ENCODE measurements around the gene MYLK. TPM values are rescaled to one million over a fixed set of nuclear protein-coding genes. Genes with fewer than 3 reads are reported as not detected.

The MYLK gene
- total and polyA plus RNA-seq, 5 donors from 2014 or later: 0.07 to 2.9 (median 0.20) TPM; not detected in 1

DNA sequence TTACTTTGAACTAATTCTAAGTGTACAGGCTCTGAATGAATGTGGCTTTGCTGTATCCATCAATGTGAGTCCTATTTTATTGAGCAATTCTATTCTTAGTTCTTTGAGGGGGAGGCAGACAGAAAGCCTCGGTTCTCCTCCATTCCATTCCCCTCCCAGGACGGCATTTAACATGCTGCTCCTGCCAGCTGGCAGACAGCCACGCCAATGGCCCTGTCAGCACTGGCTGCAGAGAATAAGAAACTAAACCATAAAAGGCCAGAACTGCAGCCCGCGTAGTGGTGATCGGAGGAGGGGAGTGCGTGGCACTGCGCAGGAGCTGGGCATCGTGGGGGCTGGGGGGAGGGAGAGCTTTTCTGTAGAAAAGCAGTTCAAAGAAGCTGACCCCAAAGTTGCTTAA lies 223.2 kb downstream of the MYLK start:
- Histone ChIP-seq H3K27ac (ENCODE audit: insufficient read depth, low read length, poor library complexity, severe bottlenecking) (no peak overlapping the region), H3K4me3 (ENCODE audit: low read depth, low read length) (no peak overlapping the region), H3K4me1 (ENCODE audit: control insufficient read depth, insufficient read depth, low read length, poor library complexity, severe bottlenecking) (no peaks in the 10 kb centered on the region), H3K9me3 (ENCODE audit: control insufficient read depth in 2 of 2, low read length in 2 of 2) (peaks cover 0 to 7% of the 10 kb centered on the region in 2 experiments), H3K27me3 (ENCODE audit: control insufficient read depth, insufficient read depth, low read length) (peaks cover 3% of the 10 kb centered on the region), H3K36me3 (ENCODE audit: control insufficient read depth, insufficient read depth, low read length) (no peaks in the 10 kb centered on the region)
- peaks cover 0 to 8% (median 2%) of the 10 kb centered on the region in 7 donors for H3K9me3 Mint-ChIP-seq
- DNase-seq (no peak), ATAC-seq (ENCODE audit: low read depth in 2 of 2) (no peak)
- H3K27ac Mint-ChIP-seq: no peak overlapping the region
- H3K4me3 Mint-ChIP-seq: no peak overlapping the region
- no peaks in the 10 kb centered on the region for H3K4me1 Mint-ChIP-seq
- H3K36me3 Mint-ChIP-seq: peaks cover 3% of the 10 kb centered on the region
- peaks cover 14% of the 10 kb centered on the region for H3K27me3 Mint-ChIP-seq

DNA sequence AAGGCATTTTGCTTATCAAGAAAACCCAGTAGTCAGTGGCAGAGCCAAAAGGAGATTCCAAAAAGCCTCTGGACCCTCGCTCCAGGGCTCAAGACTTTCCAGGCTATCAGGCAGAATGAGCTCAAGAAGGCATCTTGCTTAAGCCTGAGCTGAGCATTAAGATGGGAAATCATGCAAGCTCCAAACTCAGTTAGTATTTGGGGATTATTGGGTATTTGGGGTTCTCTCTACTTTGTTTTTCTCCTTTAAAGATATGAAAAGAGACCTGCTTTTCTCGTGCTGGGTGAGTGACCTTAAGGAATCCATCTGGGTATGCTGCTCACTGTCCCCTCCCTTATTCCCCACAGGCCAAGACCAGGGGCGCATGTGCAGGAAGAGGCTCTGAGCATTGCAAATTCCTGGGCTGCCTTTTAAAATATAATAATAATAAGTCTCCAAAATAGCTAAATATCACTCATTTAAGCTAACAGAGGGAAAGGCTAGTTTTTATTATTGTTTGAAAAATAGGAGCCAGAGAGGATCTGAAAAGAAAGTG lies 223.9 kb downstream of the MYLK start:
- H3K9me3 Mint-ChIP-seq: peaks cover 0 to 8% (median 1%) of the 10 kb centered on the region in 7 donors
- H3K36me3 Mint-ChIP-seq: peaks cover 3% of the 10 kb centered on the region
- H3K4me3 ChIP-seq (ENCODE audit: low read depth, low read length): no peak overlapping the region
- peaks cover 14% of the 10 kb centered on the region for H3K27me3 Mint-ChIP-seq
- no peak for ATAC-seq (ENCODE audit: low read depth in 2 of 2)
- H3K4me1 Mint-ChIP-seq: no peaks in the 10 kb centered on the region
- no peak overlapping the region for H3K27ac Mint-ChIP-seq
- no peak for DNase-seq
- H3K4me3 Mint-ChIP-seq: no peak overlapping the region
- H3K9me3 ChIP-seq (ENCODE audit: control insufficient read depth in 2 of 2, low read length in 2 of 2): peaks cover 0 to 7% of the 10 kb centered on the region in 2 experiments
- H3K36me3 ChIP-seq (ENCODE audit: control insufficient read depth, insufficient read depth, low read length): no peaks in the 10 kb centered on the region
- no peaks in the 10 kb centered on the region for H3K4me1 ChIP-seq (ENCODE audit: control insufficient read depth, insufficient read depth, low read length, poor library complexity, severe bottlenecking)
- H3K27ac ChIP-seq (ENCODE audit: insufficient read depth, low read length, poor library complexity, severe bottlenecking): no peak overlapping the region
- peaks cover 3% of the 10 kb centered on the region for H3K27me3 ChIP-seq (ENCODE audit: control insufficient read depth, insufficient read depth, low read length)

DNA sequence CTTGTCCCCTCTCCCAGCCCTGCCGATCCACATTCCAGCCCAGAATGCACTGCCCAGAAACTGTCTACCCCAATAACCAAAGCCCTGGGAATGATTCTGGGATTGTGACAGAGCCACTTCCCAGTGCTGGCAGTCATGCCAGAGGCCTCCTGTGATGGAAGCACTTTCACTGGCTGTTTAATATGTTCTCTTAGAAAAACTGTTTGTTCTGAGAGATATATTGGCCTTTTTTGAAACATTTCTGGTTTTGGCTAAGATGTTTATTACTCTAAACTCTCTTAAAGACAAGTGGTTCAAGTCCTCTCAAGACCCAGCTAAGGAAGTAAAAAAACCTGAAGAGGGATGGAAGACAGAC lies 225.3 kb downstream of the MYLK start:
- no peaks in the 10 kb centered on the region for H3K4me1 Mint-ChIP-seq
- no peak for ATAC-seq (ENCODE audit: low read depth in 2 of 2)

DNA sequence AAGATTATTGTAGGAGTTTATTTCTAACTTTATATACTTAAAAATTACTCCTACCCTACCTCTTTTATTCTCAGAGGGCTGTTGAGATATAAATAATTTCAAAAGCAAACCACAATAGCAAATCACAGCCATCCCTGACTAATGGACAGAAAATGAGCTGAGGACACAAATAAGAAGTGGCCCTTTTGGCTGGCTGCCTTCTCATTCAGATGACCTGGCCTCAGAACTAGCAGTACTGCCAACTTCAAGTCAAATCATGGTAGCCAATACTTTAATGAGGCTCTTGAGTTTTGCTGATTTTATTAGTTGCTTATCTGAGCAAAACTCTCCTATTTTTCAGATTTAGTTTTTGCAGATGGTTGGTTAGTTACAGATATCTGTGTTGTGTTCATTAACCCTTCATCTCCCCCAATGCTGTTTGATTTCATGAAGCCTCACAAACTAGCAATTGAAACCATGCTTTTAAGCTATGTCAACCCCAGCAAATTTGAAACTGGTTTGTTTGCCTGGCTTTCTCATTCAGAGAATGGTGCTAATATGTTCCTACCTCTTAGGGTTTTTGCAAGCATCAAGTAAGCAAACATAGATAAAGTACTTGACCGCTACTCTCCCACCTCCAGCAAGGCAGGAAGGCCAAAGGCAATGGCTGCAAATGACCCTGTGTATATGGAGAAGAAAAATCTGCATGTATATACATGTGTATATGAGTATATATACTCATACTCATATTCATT lies 225.8 kb downstream of the MYLK start:
- Mint-ChIP-seq H3K9me3 (peaks cover 0 to 8% (median 1%) of the 10 kb centered on the region in 7 donors), H3K4me3 (no peak overlapping the region), H3K36me3 (peaks cover 3% of the 10 kb centered on the region), H3K27ac (no peak overlapping the region), H3K27me3 (peaks cover 10% of the 10 kb centered on the region), H3K4me1 (no peaks in the 10 kb centered on the region)
- DNase-seq (no peak), ATAC-seq (ENCODE audit: low read depth in 2 of 2) (no peak)
- Histone ChIP-seq H3K27me3 (ENCODE audit: control insufficient read depth, insufficient read depth, low read length) (peaks cover 3% of the 10 kb centered on the region), H3K27ac (ENCODE audit: insufficient read depth, low read length, poor library complexity, severe bottlenecking) (no peak overlapping the region), H3K4me1 (ENCODE audit: control insufficient read depth, insufficient read depth, low read length, poor library complexity, severe bottlenecking) (no peaks in the 10 kb centered on the region), H3K9me3 (ENCODE audit: control insufficient read depth in 2 of 2, low read length in 2 of 2) (peaks cover 0 to 7% of the 10 kb centered on the region in 2 experiments), H3K36me3 (ENCODE audit: control insufficient read depth, insufficient read depth, low read length) (no peaks in the 10 kb centered on the region), H3K4me3 (ENCODE audit: low read depth, low read length) (no peak overlapping the region)

More for the DNA sequence above, 225.3 kb downstream of the MYLK start:
- H3K27ac Mint-ChIP-seq: no peak overlapping the region
- Histone ChIP-seq H3K27ac (ENCODE audit: insufficient read depth, low read length, poor library complexity, severe bottlenecking) (no peak overlapping the region), H3K27me3 (ENCODE audit: control insufficient read depth, insufficient read depth, low read length) (peaks cover 3% of the 10 kb centered on the region), H3K36me3 (ENCODE audit: control insufficient read depth, insufficient read depth, low read length) (no peaks in the 10 kb centered on the region), H3K4me1 (ENCODE audit: control insufficient read depth, insufficient read depth, low read length, poor library complexity, severe bottlenecking) (no peaks in the 10 kb centered on the region), H3K4me3 (ENCODE audit: low read depth, low read length) (no peak overlapping the region), H3K9me3 (ENCODE audit: control insufficient read depth in 2 of 2, low read length in 2 of 2) (peaks cover 0 to 7% of the 10 kb centered on the region in 2 experiments)
- peaks cover 0 to 8% (median 1%) of the 10 kb centered on the region in 7 donors for H3K9me3 Mint-ChIP-seq
- H3K4me3 Mint-ChIP-seq: no peak overlapping the region
- H3K36me3 Mint-ChIP-seq: peaks cover 3% of the 10 kb centered on the region
- H3K27me3 Mint-ChIP-seq: peaks cover 14% of the 10 kb centered on the region
- DNase-seq: no peak

DNA sequence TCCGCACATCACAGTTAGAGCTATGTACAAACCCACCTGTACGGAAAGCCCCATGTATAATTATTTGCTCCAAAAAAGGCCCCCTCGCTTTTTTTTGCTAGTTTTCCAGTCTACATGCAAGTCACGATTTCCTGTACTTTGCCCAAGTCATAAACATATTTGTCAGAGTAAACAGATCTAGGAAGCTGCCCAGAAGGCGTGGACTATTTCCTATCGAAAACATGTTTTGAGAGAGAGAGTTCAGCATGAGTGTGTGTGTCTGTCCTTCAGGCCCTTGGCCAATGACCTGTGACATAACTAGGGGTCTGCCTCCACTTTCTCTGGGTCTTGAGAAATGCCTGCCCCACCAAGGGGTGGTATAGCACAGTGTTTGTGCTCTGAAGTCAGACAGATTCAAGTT lies 226.6 kb downstream of the MYLK start:
- Histone ChIP-seq H3K27ac (ENCODE audit: insufficient read depth, low read length, poor library complexity, severe bottlenecking) (no peak overlapping the region), H3K27me3 (ENCODE audit: control insufficient read depth, insufficient read depth, low read length) (peaks cover 3% of the 10 kb centered on the region), H3K4me3 (ENCODE audit: low read depth, low read length) (no peak overlapping the region), H3K36me3 (ENCODE audit: control insufficient read depth, insufficient read depth, low read length) (no peaks in the 10 kb centered on the region), H3K4me1 (ENCODE audit: control insufficient read depth, insufficient read depth, low read length, poor library complexity, severe bottlenecking) (no peaks in the 10 kb centered on the region), H3K9me3 (ENCODE audit: control insufficient read depth in 2 of 2, low read length in 2 of 2) (peaks cover 0 to 7% of the 10 kb centered on the region in 2 experiments)
- Mint-ChIP-seq H3K27ac (no peak overlapping the region), H3K36me3 (peaks cover 3% of the 10 kb centered on the region), H3K4me3 (no peak overlapping the region), H3K27me3 (peaks cover 10% of the 10 kb centered on the region), H3K9me3 (peaks cover 0 to 8% (median 1%) of the 10 kb centered on the region in 7 donors), H3K4me1 (no peaks in the 10 kb centered on the region)
- no peak for DNase-seq
- no peak for ATAC-seq (ENCODE audit: low read depth in 2 of 2)

DNA sequence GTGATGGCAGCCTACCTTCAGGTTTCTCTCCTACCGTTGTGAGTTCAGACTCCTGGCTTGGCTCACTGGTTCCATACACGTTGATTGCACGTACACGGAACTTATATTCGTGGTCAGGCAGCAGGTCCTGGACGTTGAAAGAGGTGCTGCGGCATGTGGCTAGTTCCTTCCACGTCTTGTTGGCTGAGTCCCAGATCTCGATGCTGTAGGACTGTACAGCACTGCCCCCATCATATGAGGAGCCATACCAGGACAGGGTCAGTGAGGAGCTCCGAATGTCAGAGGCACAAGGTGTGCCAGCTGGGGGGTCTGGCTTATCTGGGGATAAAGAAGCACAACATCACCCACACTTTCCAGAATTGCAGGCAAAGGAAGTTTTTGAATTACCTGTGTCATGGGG lies 227.0 kb downstream of the MYLK start:
- Histone ChIP-seq H3K4me3 (ENCODE audit: low read depth, low read length) (no peak overlapping the region), H3K4me1 (ENCODE audit: control insufficient read depth, insufficient read depth, low read length, poor library complexity, severe bottlenecking) (no peaks in the 10 kb centered on the region), H3K27me3 (ENCODE audit: control insufficient read depth, insufficient read depth, low read length) (peaks cover 3% of the 10 kb centered on the region), H3K27ac (ENCODE audit: insufficient read depth, low read length, poor library complexity, severe bottlenecking) (no peak overlapping the region), H3K9me3 (ENCODE audit: control insufficient read depth in 2 of 2, low read length in 2 of 2) (peaks cover 0 to 7% of the 10 kb centered on the region in 2 experiments), H3K36me3 (ENCODE audit: control insufficient read depth, insufficient read depth, low read length) (no peaks in the 10 kb centered on the region)
- Mint-ChIP-seq H3K36me3 (peaks cover 3% of the 10 kb centered on the region), H3K27ac (no peak overlapping the region), H3K4me3 (no peak overlapping the region), H3K9me3 (peaks cover 0 to 8% (median 1%) of the 10 kb centered on the region in 7 donors), H3K4me1 (no peaks in the 10 kb centered on the region), H3K27me3 (peaks cover 10% of the 10 kb centered on the region)
- ATAC-seq (ENCODE audit: low read depth in 2 of 2) (no peak), DNase-seq (no peak)

DNA sequence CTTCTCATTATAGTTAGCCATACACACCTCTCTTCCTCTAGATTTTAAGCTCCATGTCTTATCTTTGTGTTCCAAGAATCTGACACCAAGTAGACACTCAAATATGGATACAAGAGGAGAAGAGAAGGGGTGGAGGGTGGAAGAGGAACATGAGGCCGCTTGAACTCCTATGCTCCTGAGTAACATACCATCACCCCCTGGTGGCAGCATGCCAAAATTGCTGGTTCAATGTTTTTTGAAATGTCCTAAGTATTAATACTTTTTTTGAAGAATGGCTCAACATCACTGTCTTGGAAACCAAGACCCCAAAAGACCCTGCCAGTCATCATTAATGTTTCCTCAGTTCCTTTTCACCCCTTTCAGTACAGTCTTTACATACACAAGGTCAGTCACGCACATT lies 227.4 kb downstream of the MYLK start:
- H3K4me1 ChIP-seq (ENCODE audit: control insufficient read depth, insufficient read depth, low read length, poor library complexity, severe bottlenecking): no peaks in the 10 kb centered on the region
- Mint-ChIP-seq H3K36me3 (peaks cover 3% of the 10 kb centered on the region), H3K4me3 (no peak overlapping the region), H3K4me1 (no peaks in the 10 kb centered on the region), H3K9me3 (peaks cover 0 to 8% (median 1%) of the 10 kb centered on the region in 7 donors), H3K27ac (no peak overlapping the region), H3K27me3 (peaks cover 10% of the 10 kb centered on the region)
- H3K36me3 ChIP-seq (ENCODE audit: control insufficient read depth, insufficient read depth, low read length): no peaks in the 10 kb centered on the region
- H3K9me3 ChIP-seq (ENCODE audit: control insufficient read depth in 2 of 2, low read length in 2 of 2): peaks cover 0 to 7% of the 10 kb centered on the region in 2 experiments
- no peak for ATAC-seq (ENCODE audit: low read depth in 2 of 2)
- no peak overlapping the region for H3K27ac ChIP-seq (ENCODE audit: insufficient read depth, low read length, poor library complexity, severe bottlenecking)
- no peak overlapping the region for H3K4me3 ChIP-seq (ENCODE audit: low read depth, low read length)
- peak in 1 of 3 donors; percentile 14 for DNase-seq
- H3K27me3 ChIP-seq (ENCODE audit: control insufficient read depth, insufficient read depth, low read length): peaks cover 3% of the 10 kb centered on the region

DNA sequence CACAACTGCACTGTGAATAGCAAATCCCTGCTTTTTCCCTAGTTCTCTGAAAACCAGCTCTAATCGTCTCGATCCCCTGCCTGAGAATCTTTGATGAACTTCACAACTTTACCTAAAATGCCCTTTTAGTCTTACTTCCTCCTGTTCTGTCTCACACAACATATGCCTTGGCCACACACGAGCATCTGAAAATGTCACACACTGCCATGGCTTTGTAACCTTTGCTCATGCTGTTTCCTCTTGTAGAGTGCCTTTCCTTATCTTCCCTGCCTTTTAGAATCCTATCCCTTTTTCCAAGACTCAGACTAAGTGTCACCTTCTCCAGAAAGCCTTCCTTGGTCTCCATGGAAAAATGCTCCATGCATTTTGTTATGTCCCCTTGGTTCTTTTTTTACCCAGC lies 227.9 kb downstream of the MYLK start:
- H3K27ac Mint-ChIP-seq: no peak overlapping the region
- H3K36me3 Mint-ChIP-seq: peaks cover 3% of the 10 kb centered on the region
- Histone ChIP-seq H3K27ac (ENCODE audit: insufficient read depth, low read length, poor library complexity, severe bottlenecking) (no peak overlapping the region), H3K9me3 (ENCODE audit: control insufficient read depth in 2 of 2, low read length in 2 of 2) (peaks cover 0 to 7% of the 10 kb centered on the region in 2 experiments), H3K27me3 (ENCODE audit: control insufficient read depth, insufficient read depth, low read length) (peaks cover 3% of the 10 kb centered on the region), H3K36me3 (ENCODE audit: control insufficient read depth, insufficient read depth, low read length) (no peaks in the 10 kb centered on the region), H3K4me1 (ENCODE audit: control insufficient read depth, insufficient read depth, low read length, poor library complexity, severe bottlenecking) (no peaks in the 10 kb centered on the region), H3K4me3 (ENCODE audit: low read depth, low read length) (no peak overlapping the region)
- peaks cover 0 to 8% (median 1%) of the 10 kb centered on the region in 7 donors for H3K9me3 Mint-ChIP-seq
- no peak for DNase-seq
- H3K4me1 Mint-ChIP-seq: no peaks in the 10 kb centered on the region
- H3K27me3 Mint-ChIP-seq: peaks cover 10% of the 10 kb centered on the region
- ATAC-seq (ENCODE audit: low read depth in 2 of 2): no peak
- no peak overlapping the region for H3K4me3 Mint-ChIP-seq
